CD14-positive monocyte (primary cell): ENCODE results near the gene PAAF1. TPM values are rescaled to one million over a fixed set of nuclear protein-coding genes. Genes with fewer than 3 reads are reported as not detected.

Source experiments
- DNase-seq, 3 donors: peaks; one replicate each; pipeline ENCODE4 v3.0.0-alpha.2; 2011 to 2022
- H2AFZ ChIP-seq: 2 replicates; pipeline ENCODE4 v1.6.0; 2012; ENCODE audit warnings: mild to moderate bottlenecking, low read depth, low read length, inconsistent platforms; ENCODE audit not compliant: insufficient read depth, poor library complexity, severe bottlenecking
- H3K27ac ChIP-seq, 2 donors: 1 replicate in 1 of 2; 2 replicates in 1 of 2; pipeline ENCODE4 v1.5.1; 2012 to 2013; ENCODE audit warnings: low read length in 2 of 2, control low read depth in 1 of 2, inconsistent platforms in 1 of 2, low read depth in 1 of 2, mild to moderate bottlenecking in 1 of 2
- H3K27me3 ChIP-seq, 2 donors: one replicate each; pipeline versions ENCODE4 v1.6.0 to v1.6.1; 2011 to 2013; ENCODE audit warnings: low read length in 2 of 2; ENCODE audit not compliant: control insufficient read depth in 2 of 2, insufficient read depth in 2 of 2
- H3K36me3 ChIP-seq, 2 donors: replicated peaks in 1 of 2; 1 replicate in 1 of 2; 2 replicates in 1 of 2; pipeline versions ENCODE4 v1.5.1 to v1.6.1; 2012 to 2013; ENCODE audit warnings: low read length in 2 of 2, control low read depth in 1 of 2, inconsistent platforms in 1 of 2, mild to moderate bottlenecking in 1 of 2; ENCODE audit not compliant: insufficient read depth in 2 of 2, control insufficient read depth in 1 of 2
- H3K4me1 ChIP-seq, 2 donors: 1 replicate in 1 of 2; 2 replicates in 1 of 2; pipeline versions ENCODE4 v1.5.1 to v1.6.1; 2012 to 2013; ENCODE audit warnings: low read length in 2 of 2, control low read depth in 1 of 2, inconsistent platforms in 1 of 2, mild to moderate bottlenecking in 1 of 2, moderate library complexity in 1 of 2; ENCODE audit not compliant: insufficient read depth in 2 of 2, control insufficient read depth in 1 of 2
- H3K4me2 ChIP-seq: replicated peaks from 2 replicates; pipeline ENCODE3; 2012; ENCODE audit warnings: low read length, moderate library complexity, mild to moderate bottlenecking; ENCODE audit not compliant: poor library complexity, severe bottlenecking; ENCODE audit errors: extremely low read depth
- H3K4me3 ChIP-seq, 3 experiments: fragments of 200-600 bp in 1 of 3; sonication (generic) in 1 of 3; replicated peaks in 1 of 3; 1 replicate in 2 of 3; 2 replicates in 1 of 3; pipeline ENCODE4 v1.5.1; 2011 to 2013; ENCODE audit warnings: low read length in 3 of 3, mild to moderate bottlenecking in 3 of 3, control low read depth in 2 of 3, low read depth in 2 of 3, inconsistent platforms in 1 of 3, moderate library complexity in 1 of 3
- H3K79me2 ChIP-seq: 2 replicates; pipeline ENCODE4 v1.6.0; 2012; ENCODE audit warnings: mild to moderate bottlenecking, control low read depth, inconsistent platforms, low read length, moderate library complexity; ENCODE audit not compliant: insufficient read depth
- H3K9ac ChIP-seq: 2 replicates; pipeline ENCODE4 v1.6.0; 2017; ENCODE audit warnings: low read length, mild to moderate bottlenecking; ENCODE audit not compliant: insufficient read depth, poor library complexity, severe bottlenecking
- H3K9me3 ChIP-seq, 2 donors: replicated peaks in 1 of 2; 1 replicate in 1 of 2; 2 replicates in 1 of 2; pipeline versions ENCODE4 v1.5.1 to v1.6.1; 2012 to 2013; ENCODE audit warnings: low read length in 2 of 2, control low read depth in 1 of 2; ENCODE audit not compliant: control insufficient read depth in 1 of 2, insufficient read depth in 1 of 2
- H4K20me1 ChIP-seq: 2 replicates; pipeline ENCODE4 v1.6.0; 2012; ENCODE audit warnings: mild to moderate bottlenecking, low read length, control low read depth, moderate library complexity; ENCODE audit not compliant: insufficient read depth
- H3K27ac Mint-ChIP-seq, 7 donors: one replicate each; pipeline ENCODE4 v1.8.0; 2020; ENCODE audit warnings: mild to moderate bottlenecking in 7 of 7, mixed read lengths in 7 of 7, moderate library complexity in 6 of 7, inconsistent platforms in 2 of 7
- H3K27me3 Mint-ChIP-seq, 3 donors: one replicate each; pipeline ENCODE4 v1.8.0; 2021 to 2022; ENCODE audit warnings: low read depth in 3 of 3, mild to moderate bottlenecking in 3 of 3, mixed read lengths in 3 of 3, moderate library complexity in 3 of 3, inconsistent platforms in 1 of 3
- H3K36me3 Mint-ChIP-seq, 2 donors: one replicate each; pipeline ENCODE4 v1.8.0; 2020; ENCODE audit warnings: mixed read lengths in 2 of 2, inconsistent platforms in 1 of 2, mild to moderate bottlenecking in 1 of 2
- H3K4me1 Mint-ChIP-seq: one replicate; pipeline ENCODE4 v1.8.0; 2020; ENCODE audit warnings: mild to moderate bottlenecking, mixed read lengths
- H3K4me3 Mint-ChIP-seq, 2 donors: one replicate each; pipeline ENCODE4 v1.8.0; 2020; ENCODE audit warnings: mild to moderate bottlenecking in 2 of 2, mixed read lengths in 2 of 2, moderate library complexity in 1 of 2
- H3K9me3 Mint-ChIP-seq, 7 donors: one replicate each; pipeline ENCODE4 v1.8.0; 2020 to 2022; ENCODE audit warnings: mixed read lengths in 7 of 7, mild to moderate bottlenecking in 6 of 7, moderate library complexity in 6 of 7, inconsistent platforms in 2 of 7
- CTCF ChIP-seq: fragments of 200-600 bp; IDR thresholded peaks from one replicate; pipeline ENCODE4 v1.8.0; 2022; ENCODE audit warnings: antibody characterized with exemption, mild to moderate bottlenecking
- WGBS: methylation state at CpG from one replicate; pipeline ENCODE4 v1.1.5; 2013; ENCODE audit warnings: missing lambda C conversion rate; ENCODE audit not compliant: insufficient coverage; 5-methylcytosine and 5-hydroxymethylcytosine counted together
- intact Hi-C, 2 donors: fragments of 100-400 bp; cut with micrococcal nuclease; formaldehyde crosslinking; loops; one replicate each; pipeline versions ENCODE4 v1.15.0 to v1.15.1; 2023
- polyA plus RNA-seq, 3 donors: library from polyadenylated mRNA; depleted of rRNA in 1 of 3; unstranded in 2 of 3; stranded (reverse) in 1 of 3; fragments of 300-500 nt in 2 of 3; fragments of >200 nt in 1 of 3; fragmentation: Illumina TruSeq in 2 of 3; gene quantifications; 1 replicate in 2 of 3; 2 replicates in 1 of 3; pipeline ENCODE4 v1.2.3, GENCODE V29; 2012 to 2021

PAAF1 gene
- polyA plus RNA-seq, 3 donors: 12.0 to 13.7 (median 12.9) TPM

- Histone ChIP-seq H3K4me3 (no peak overlapping the region), H4K20me1 (no peaks in the 10 kb centered on the region), H3K9ac (no peak overlapping the region), H3K79me2 (no peaks in the 10 kb centered on the region), H3K4me1 (no peaks in the 10 kb centered on the region), H3K27ac (no peak overlapping the region), H3K27me3 (no peaks in the 10 kb centered on the region), H2AFZ (no peak overlapping the region), H3K4me2 (no peak overlapping the region), H3K36me3 (peaks cover 42 to 60% of the 10 kb centered on the region in 2 donors), H3K9me3 (no peaks in the 10 kb centered on the region)
- Mint-ChIP-seq H3K4me3 (no peak overlapping the region), H3K27me3 (peaks cover 0 to 1% (median 0%) of the 10 kb centered on the region in 3 donors), H3K27ac (no peak overlapping the region), H3K9me3 (peaks cover 0 to 1% (median 0%) of the 10 kb centered on the region in 7 donors), H3K4me1 (no peaks in the 10 kb centered on the region), H3K36me3 (peaks cover 27 to 45% of the 10 kb centered on the region in 2 donors)
- 100% methylated on average over 1 of the region's 3 CpGs for WGBS
- DNase-seq: no peak
- intact Hi-C loops: no loop called here
- TF ChIP-seq CTCF: no peak
Observed at GRCh38 chr11:73893041-73893440, 16.2 kb downstream of the PAAF1 start.

- peak overlapping the region in 1 of 7 donors; percentile 34 for H3K27ac Mint-ChIP-seq
- no peak overlapping the region for H3K4me2 ChIP-seq
- H3K9me3 Mint-ChIP-seq: peaks cover 0 to 1% (median 0%) of the 10 kb centered on the region in 7 donors
- intact Hi-C loops: no loop called here
- peaks cover 0 to 1% (median 0%) of the 10 kb centered on the region in 3 donors for H3K27me3 Mint-ChIP-seq
- no peak overlapping the region for H3K27ac ChIP-seq
- H3K36me3 ChIP-seq: peaks cover 37 to 55% of the 10 kb centered on the region in 2 donors
- H3K4me1 Mint-ChIP-seq: no peaks in the 10 kb centered on the region
- H3K4me1 ChIP-seq: no peaks in the 10 kb centered on the region
- H3K27me3 ChIP-seq: no peaks in the 10 kb centered on the region
- peaks cover 22 to 47% of the 10 kb centered on the region in 2 donors for H3K36me3 Mint-ChIP-seq
- no peaks in the 10 kb centered on the region for H3K9me3 ChIP-seq
- no peak for DNase-seq
- 96% methylated on average over 3 of the region's 5 CpGs for WGBS
- TF ChIP-seq CTCF: no peak
- H3K9ac ChIP-seq: no peak overlapping the region
- no peak overlapping the region for H3K4me3 Mint-ChIP-seq
- no peak overlapping the region for H3K4me3 ChIP-seq
- H3K79me2 ChIP-seq: no peaks in the 10 kb centered on the region
- no peak overlapping the region for H2AFZ ChIP-seq
- no peaks in the 10 kb centered on the region for H4K20me1 ChIP-seq
Observed at GRCh38 chr11:73894725-73895335, 18.0 kb downstream of the PAAF1 start.
